Immature natural killer cell (primary cell): Measurements from ENCODE around the gene ESYT3. TPM values are rescaled to one million over a fixed set of nuclear protein-coding genes. Genes with fewer than 3 reads are reported as not detected.
"Not testable (repeated sequence)": the region's sequence is repeated elsewhere in the genome, so short reads cannot be mapped to it uniquely, and the experiment has no call there.

ENCODE experiments used
- DNase-seq, 3 donors: peaks; one replicate each; pipeline ENCODE4 v3.0.0; 2022; ENCODE audit warnings: mixed read lengths in 1 of 3
- H3K27ac Mint-ChIP-seq, 6 donors: one replicate each; pipeline ENCODE4 v1.8.0; 2020; ENCODE audit warnings: mixed read lengths in 6 of 6, mild to moderate bottlenecking in 5 of 6, inconsistent platforms in 4 of 6, moderate library complexity in 3 of 6
- H3K27me3 Mint-ChIP-seq, 3 donors: one replicate each; pipeline ENCODE4 v1.8.0; 2020 to 2021; ENCODE audit warnings: low read depth in 3 of 3, mild to moderate bottlenecking in 3 of 3, mixed read lengths in 3 of 3, moderate library complexity in 3 of 3, inconsistent platforms in 1 of 3
- H3K36me3 Mint-ChIP-seq, 3 donors: one replicate each; pipeline ENCODE4 v1.8.0; 2020; ENCODE audit warnings: mixed read lengths in 3 of 3, inconsistent platforms in 2 of 3, mild to moderate bottlenecking in 2 of 3
- H3K4me1 Mint-ChIP-seq, 2 donors: one replicate each; pipeline ENCODE4 v1.8.0; 2020; ENCODE audit warnings: inconsistent platforms in 2 of 2, mild to moderate bottlenecking in 2 of 2, mixed read lengths in 2 of 2, moderate library complexity in 1 of 2
- H3K4me3 Mint-ChIP-seq, 5 donors: one replicate each; pipeline ENCODE4 v1.8.0; 2020; ENCODE audit warnings: mild to moderate bottlenecking in 5 of 5, mixed read lengths in 5 of 5, inconsistent platforms in 3 of 5, moderate library complexity in 3 of 5
- H3K9me3 Mint-ChIP-seq, 6 donors: one replicate each; pipeline ENCODE4 v1.8.0; 2020; ENCODE audit warnings: mild to moderate bottlenecking in 6 of 6, mixed read lengths in 6 of 6, inconsistent platforms in 4 of 6, moderate library complexity in 3 of 6
- polyA plus RNA-seq, 3 donors: library from polyadenylated mRNA; unstranded; fragments of 300-500 nt; fragmentation: Illumina TruSeq; gene quantifications; one replicate each; pipeline ENCODE4 v1.2.3, GENCODE V29; 2021

Gene ESYT3
- polyA plus RNA-seq, 3 donors from 2014 or later = not detected

DNA sequence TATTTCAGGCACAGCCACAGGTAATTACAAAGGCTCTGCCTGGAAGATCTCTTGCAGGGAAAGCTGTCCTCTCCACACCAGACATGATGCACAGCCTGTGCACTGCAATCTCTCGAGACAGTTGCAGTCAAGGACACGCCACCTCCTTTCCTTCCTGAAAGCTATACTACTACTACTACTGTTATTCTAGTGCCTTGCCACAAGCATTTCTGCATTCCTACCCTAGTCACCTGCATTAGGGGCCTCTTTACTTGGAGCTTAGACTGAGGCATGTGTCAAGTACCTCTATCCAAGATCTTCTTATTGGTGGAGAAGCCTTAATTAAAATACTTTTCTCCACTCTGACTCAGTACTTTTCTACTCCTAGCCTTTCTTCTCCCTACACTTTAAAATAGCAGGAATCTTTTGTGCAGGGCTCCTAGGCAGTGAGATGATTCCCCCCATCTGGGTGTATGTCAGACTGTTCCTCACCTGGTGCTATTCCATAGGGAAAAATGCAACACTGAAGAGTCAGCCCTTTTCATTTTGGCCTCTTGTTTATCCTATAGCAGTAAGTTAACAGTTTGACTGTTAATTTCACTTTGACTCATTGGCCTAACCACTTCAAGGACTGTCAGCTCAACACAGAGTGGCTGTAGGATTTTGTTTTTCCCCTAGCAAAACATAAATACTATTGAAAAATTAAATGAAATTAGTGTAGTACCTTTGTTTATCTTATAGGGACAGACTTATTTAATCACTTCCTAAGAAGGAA is 78.9 kb downstream of the ESYT3 start:
- Mint-ChIP-seq H3K27ac (no peak overlapping the region), H3K4me3 (no peak overlapping the region), H3K9me3 (peaks cover 0 to 4% (median 0%) of the 10 kb centered on the region in 6 donors), H3K36me3 (peaks cover 13 to 26% (median 22%) of the 10 kb centered on the region in 3 donors), H3K4me1 (no peaks in the 10 kb centered on the region), H3K27me3 (peaks cover 0 to 1% (median 0%) of the 10 kb centered on the region in 3 donors)
- no peak for DNase-seq

DNA sequence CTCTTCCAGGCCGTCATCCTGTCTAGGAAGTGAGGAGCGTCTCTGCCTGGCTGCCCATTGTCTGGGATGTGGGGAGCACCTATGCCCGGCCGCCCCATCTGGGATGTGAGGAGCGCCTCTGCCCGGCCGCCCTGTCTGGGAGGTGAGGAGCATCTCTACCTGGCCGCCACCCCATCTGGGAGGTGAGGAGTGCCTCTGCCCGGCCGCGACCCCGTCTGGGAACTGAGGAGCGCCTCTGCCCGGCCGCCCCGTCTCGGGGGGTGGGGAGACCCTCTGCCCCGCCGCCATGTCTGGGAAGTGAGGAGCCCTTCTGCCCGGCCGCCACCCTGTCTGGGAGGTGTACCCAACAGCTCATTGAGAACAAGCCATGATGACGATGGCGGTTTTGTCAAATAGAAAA is 87.0 kb downstream of the ESYT3 start:
- H3K27ac Mint-ChIP-seq, H3K27me3 Mint-ChIP-seq, H3K4me1 Mint-ChIP-seq, H3K9me3 Mint-ChIP-seq, H3K4me3 Mint-ChIP-seq, DNase-seq: not testable (repeated sequence)
- peaks cover 32 to 57% (median 39%) of the 10 kb centered on the region in 3 donors for H3K36me3 Mint-ChIP-seq

Other genes with a start within 250 kb of the ESYT3 start
- 10 to 100 TPM; 33.5 to 61.1 (median 34.1) TPM for gene ARMC8, start 247.3 kb upstream of the ESYT3 start, polyA plus RNA-seq
- under 1 TPM in 1 of 3 donors, not detected in 2; 0.50 TPM for gene NME9, start 104.8 kb upstream of the ESYT3 start, polyA plus RNA-seq
- not detected for gene MRAS, start 86.0 kb upstream of the ESYT3 start, polyA plus RNA-seq
- 1 to 10 TPM; 2.5 to 8.6 (median 7.5) TPM for gene CEP70, start 159.6 kb downstream of the ESYT3 start, polyA plus RNA-seq
- gene FAIM, start 174.2 kb downstream of the ESYT3 start, polyA plus RNA-seq = 10 to 100 TPM in 2 of 3 donors, 1 to 10 TPM in 1; 3.8 to 18.4 (median 17.7) TPM